Neural cell (in vitro differentiated cells): ENCODE measurements around the gene ZNF438.

ENCODE experiments used
- CTCF ChIP-seq: fragments of 450-650 bp; IDR thresholded peaks from 2 replicates; pipeline ENCODE4 v1.5.1; 2014; ENCODE audit warnings: antibody characterized with exemption, mild to moderate bottlenecking, moderate library complexity; ENCODE audit not compliant: poor library complexity, severe bottlenecking
- EP300 ChIP-seq: fragments of 450-650 bp; conservative IDR thresholded peaks from 2 replicates; pipeline ENCODE4 v1.6.1; 2014; ENCODE audit warnings: antibody characterized with exemption, mild to moderate bottlenecking, moderate library complexity; ENCODE audit not compliant: poor library complexity, severe bottlenecking
- EZH2 ChIP-seq: fragments of 200-600, 300-800 bp; shearing (Covaris generic), sonication (generic); IDR thresholded peaks from 2 replicates; pipeline ENCODE4 v1.6.1; 2014; ENCODE audit warnings: antibody characterized with exemption, low read length, borderline replicate concordance, mild to moderate bottlenecking; ENCODE audit not compliant: insufficient read depth, poor library complexity, severe bottlenecking
- MXI1 ChIP-seq: fragments of 450-650 bp; conservative IDR thresholded peaks from 2 replicates; pipeline ENCODE4 v1.6.1; 2014; ENCODE audit warnings: antibody characterized with exemption, mild to moderate bottlenecking; ENCODE audit not compliant: poor library complexity, severe bottlenecking
- POLR2AphosphoS5 ChIP-seq: IDR thresholded peaks from 2 replicates; pipeline ENCODE4 v1.6.1; 2012
- RAD21 ChIP-seq: fragments of 450-650 bp; conservative IDR thresholded peaks from 2 replicates; pipeline ENCODE4 v1.6.1; 2014; ENCODE audit warnings: antibody characterized with exemption, mild to moderate bottlenecking, moderate library complexity
- REST ChIP-seq: IDR thresholded peaks from 2 replicates; pipeline ENCODE4 v1.6.1; 2012; ENCODE audit warnings: borderline replicate concordance
- SMC3 ChIP-seq: fragments of 450-650 bp; conservative IDR thresholded peaks from 2 replicates; pipeline ENCODE4 v1.6.1; 2014; ENCODE audit warnings: antibody characterized with exemption, mild to moderate bottlenecking, moderate library complexity; ENCODE audit not compliant: poor library complexity
- TAF1 ChIP-seq: IDR thresholded peaks from 2 replicates; pipeline ENCODE4 v1.6.1; 2012; ENCODE audit warnings: low read depth

GRCh38 chr10:31051703-31052102 is 20.0 kb upstream of the ZNF438 start:
- TF ChIP-seq CTCF: no peak
- no peak for TF ChIP-seq SMC3
- no peak for TF ChIP-seq REST
- TF ChIP-seq RAD21: no peak
- TF ChIP-seq MXI1: no peak
- TF ChIP-seq EZH2: no peak
- TF ChIP-seq EP300: no peak
- no peak for TF ChIP-seq POLR2AphosphoS5
- no peak for TF ChIP-seq TAF1
